PC-3 (cell line): ENCODE data around the gene DPAGT1. TPM values are rescaled to one million over a fixed set of nuclear protein-coding genes. Genes with fewer than 3 reads are reported as not detected.

Experiments
- ATAC-seq: fragments of 200-7000 bp; cut with Tn5 transposase; 2 replicates; pipeline ENCODE4 v1.9.1; 2020; ENCODE audit warnings: mild to moderate bottlenecking, moderate library complexity
- BruUV-seq: library from RNA; stranded (reverse); fragments of 400-500 nt; replicated peaks from 2 replicates; lab custom pipeline; 2021; lab: Mats Ljungman, UMichigan
- CTCF ChIA-PET: fragments of 300-600 bp; sonication (Branson Sonifier 250); formaldehyde crosslinking; loops from one replicate; lab custom pipeline; 2022; ENCODE audit warnings: antibody characterized with exemption; lab: Charles Lee
- POLR2A ChIA-PET: fragments of 300-600 bp; sonication (Branson Sonifier 250); formaldehyde crosslinking; loops from one replicate; lab custom pipeline; 2022; ENCODE audit warnings: antibody characterized with exemption; ENCODE audit not compliant: unreplicated experiment; lab: Charles Lee
- DNase-seq: peaks from one replicate; pipeline ENCODE4 v3.0.0-alpha.2; 2015
- H2AFZ ChIP-seq: fragments of 300-600 bp; sonication (generic); 2 replicates; pipeline ENCODE4 v1.6.0; 2016; ENCODE audit warnings: antibody characterized with exemption, low read length
- H3F3A ChIP-seq: fragments of 300-600 bp; sonication (generic); one replicate; pipeline ENCODE4 v1.6.0; 2017; ENCODE audit warnings: antibody characterized with exemption, low read length, control low read depth, mild to moderate bottlenecking; ENCODE audit not compliant: unreplicated experiment
- H3K27ac ChIP-seq: fragments of 300-600 bp; sonication (generic); 2 replicates; pipeline ENCODE4 v1.5.1; 2016; ENCODE audit warnings: mild to moderate bottlenecking, low read length
- H3K27me3 ChIP-seq: fragments of 300-600 bp; sonication (generic); 2 replicates; pipeline ENCODE4 v1.6.1; 2016; ENCODE audit warnings: low read length, mixed read lengths
- H3K36me3 ChIP-seq: fragments of 300-600 bp; sonication (generic); 2 replicates; pipeline ENCODE4 v1.6.1; 2016; ENCODE audit warnings: low read depth, mixed run types, low read length, mixed read lengths
- H3K4me1 ChIP-seq: fragments of 300-600 bp; sonication (generic); 2 replicates; pipeline ENCODE4 v1.5.1; 2016; ENCODE audit warnings: low read length; ENCODE audit not compliant: insufficient read depth
- H3K4me2 ChIP-seq: fragments of 300-600 bp; sonication (generic); 2 replicates; pipeline ENCODE4 v1.6.0; 2016; ENCODE audit warnings: low read length
- H3K4me3 ChIP-seq: fragments of 300-600 bp; sonication (generic); 2 replicates; pipeline ENCODE4 v1.5.1; 2016; ENCODE audit warnings: mild to moderate bottlenecking, low read length, mixed read lengths
- H3K79me2 ChIP-seq: fragments of 300-600 bp; sonication (generic); 2 replicates; pipeline ENCODE4 v1.6.1; 2017; ENCODE audit warnings: low read length, mixed read lengths
- H3K9ac ChIP-seq: fragments of 300-600 bp; sonication (generic); 2 replicates; pipeline ENCODE4 v1.6.0; 2016; ENCODE audit warnings: mild to moderate bottlenecking, low read length
- H3K9me2 ChIP-seq: fragments of 300-600 bp; sonication (generic); replicated peaks from 2 replicates; pipeline ENCODE4 v1.6.1; 2016; ENCODE audit warnings: mixed run types, low read length, mixed read lengths
- H3K9me3 ChIP-seq: fragments of 300-600 bp; sonication (generic); 2 replicates; pipeline ENCODE4 v1.6.1; 2016; ENCODE audit warnings: low read length, mixed read lengths
- H4K20me1 ChIP-seq: fragments of 300-600 bp; sonication (generic); 2 replicates; pipeline ENCODE4 v1.6.1; 2016; ENCODE audit warnings: low read length, mixed read lengths
- CTCF ChIP-seq: fragments of 300-600 bp; sonication (generic); conservative IDR thresholded peaks from 2 replicates; pipeline ENCODE4 v1.5.1; 2017; ENCODE audit warnings: antibody characterized with exemption, low read depth, mild to moderate bottlenecking, low read length
- EZH2 ChIP-seq: fragments of 300-600 bp; sonication (generic); IDR thresholded peaks from one replicate; pipeline ENCODE4 v1.6.1; 2017; ENCODE audit warnings: antibody characterized with exemption, mild to moderate bottlenecking, low read length; ENCODE audit not compliant: unreplicated experiment
- EZH2phosphoT487 ChIP-seq: fragments of 300-600 bp; sonication (generic); IDR thresholded peaks from 2 replicates; pipeline ENCODE4 v1.6.1; 2018; ENCODE audit warnings: mild to moderate bottlenecking, antibody characterized with exemption, low read length, borderline replicate concordance
- intact Hi-C: fragments of 100-400 bp; cut with micrococcal nuclease; formaldehyde crosslinking; loops from 2 replicates; pipeline ENCODE4 v1.9.0; 2023
- total RNA-seq: library from RNA; depleted of rRNA; stranded (reverse); fragments of >200 nt; gene quantifications from 2 replicates; pipeline ENCODE4 v1.2.3, GENCODE V29; 2014; rRNA removed

The DPAGT1 gene
- total RNA-seq, 1 experiment from 2014 or later, result 68.0 TPM

- no peak for DNase-seq
- Histone ChIP-seq H3K4me2 (no peak overlapping the region), H3K4me3 (no peak overlapping the region), H3K27me3 (no peaks in the 10 kb centered on the region), H3F3A (no peaks in the 10 kb centered on the region), H3K9me2 (no peaks in the 10 kb centered on the region), H3K27ac (no peak overlapping the region), H3K9ac (no peak overlapping the region), H2AFZ (no peak overlapping the region), H3K4me1 (no peaks in the 10 kb centered on the region), H3K79me2 (no peaks in the 10 kb centered on the region), H3K36me3 (peaks cover 54% of the 10 kb centered on the region), H3K9me3 (no peaks in the 10 kb centered on the region), H4K20me1 (no peaks in the 10 kb centered on the region)
- intact Hi-C loops, result no loop called here
- ATAC-seq, result no peak
- TF ChIP-seq EZH2phosphoT487, result no peak
- no peak for TF ChIP-seq CTCF
- TF ChIP-seq EZH2, result no peak
- CTCF ChIA-PET, result interaction anchor here (0.6 kb wide), 1 partner anchor 60 kb away, joined by 4 read pairs; the partner anchor contains the start of gene C2CD2L
- BruUV-seq, result no TSS peak
- POLR2A ChIA-PET, result interaction anchor here (0.5 kb wide), 1 partner anchor 19 kb away, joined by 31 read pairs; no protein-coding TSS in a partner anchor
Measured at GRCh38 chr11:119047205-119047604, 54.4 kb downstream of the DPAGT1 start.

Other genes with a start within 250 kb of the DPAGT1 start
- gene CXCR5, start 218.0 kb downstream of the DPAGT1 start, total RNA-seq, result not detected in 2 replicates
- 49.7 and 68.2 TPM in 2 replicates for gene BCL9L, start 175.9 kb downstream of the DPAGT1 start, total RNA-seq
- 0.44 TPM in 1 of 2 replicates, not detected in the other for gene UPK2, start 145.6 kb downstream of the DPAGT1 start, total RNA-seq
- not detected in 2 replicates for gene FOXR1, start 130.1 kb downstream of the DPAGT1 start, total RNA-seq
- 83.5 and 88.0 TPM in 2 replicates for gene CENATAC, start 103.7 kb downstream of the DPAGT1 start, total RNA-seq
- gene RPS25, start 83.5 kb downstream of the DPAGT1 start, total RNA-seq, result 813 and 931 TPM in 2 replicates
- gene TRAPPC4, start 83.1 kb downstream of the DPAGT1 start, total RNA-seq, result 129 and 150 TPM in 2 replicates
- 31.4 and 35.4 TPM in 2 replicates for gene SLC37A4, start 71.0 kb downstream of the DPAGT1 start, total RNA-seq
- 168 and 208 TPM in 2 replicates for gene HYOU1, start 44.6 kb downstream of the DPAGT1 start, total RNA-seq
- 48.3 and 48.7 TPM in 2 replicates for gene VPS11, start 34.0 kb downstream of the DPAGT1 start, total RNA-seq
- gene HMBS, start 17.0 kb downstream of the DPAGT1 start, total RNA-seq, result 9.3 and 22.5 TPM in 2 replicates
- 16.8 and 17.2 TPM in 2 replicates for gene C2CD2L, start 5.5 kb upstream of the DPAGT1 start, total RNA-seq
- gene HINFP, start 19.7 kb upstream of the DPAGT1 start, total RNA-seq, result 14.7 and 24.7 TPM in 2 replicates
- gene ABCG4, start 47.2 kb upstream of the DPAGT1 start, total RNA-seq, result 0.15 and 0.63 TPM in 2 replicates
- 16.8 and 17.2 TPM in 2 replicates for gene NLRX1, start 66.9 kb upstream of the DPAGT1 start, total RNA-seq
- gene NHERF4, start 83.6 kb upstream of the DPAGT1 start, total RNA-seq, result 0.87 TPM in 1 of 2 replicates, not detected in the other
- gene CBL, start 104.5 kb upstream of the DPAGT1 start, total RNA-seq, result 11.4 and 15.3 TPM in 2 replicates
- 124 and 162 TPM in 2 replicates for gene MCAM, start 215.3 kb upstream of the DPAGT1 start, total RNA-seq
- gene RNF26, start 232.7 kb upstream of the DPAGT1 start, total RNA-seq, result 22.9 and 34.5 TPM in 2 replicates
- gene C1QTNF5, start 239.0 kb upstream of the DPAGT1 start, total RNA-seq, result 2.0 and 2.6 TPM in 2 replicates
- not detected in 2 replicates for gene MFRP, start 244.9 kb upstream of the DPAGT1 start, total RNA-seq